ENCODE data around the gene TCF20.

TCF20 gene

GRCh38 chr22:42268852-42269410, 1.5 kb downstream of the TCF20 start:
- no peak for DNase-seq (ENCODE audit: low spot score)
- no peak for TF ChIP-seq CTCF (IDR thresholded peaks at IDR 0.05; ENCODE audit: extremely low read depth, missing control alignments)

- no peak for TF ChIP-seq CTCF (IDR thresholded peaks at IDR 0.05; ENCODE audit: extremely low read depth, missing control alignments)
- DNase-seq (ENCODE audit: low spot score): no peak
Observed at GRCh38 chr22:42265321-42265720, 5.1 kb downstream of the TCF20 start.

DNA sequence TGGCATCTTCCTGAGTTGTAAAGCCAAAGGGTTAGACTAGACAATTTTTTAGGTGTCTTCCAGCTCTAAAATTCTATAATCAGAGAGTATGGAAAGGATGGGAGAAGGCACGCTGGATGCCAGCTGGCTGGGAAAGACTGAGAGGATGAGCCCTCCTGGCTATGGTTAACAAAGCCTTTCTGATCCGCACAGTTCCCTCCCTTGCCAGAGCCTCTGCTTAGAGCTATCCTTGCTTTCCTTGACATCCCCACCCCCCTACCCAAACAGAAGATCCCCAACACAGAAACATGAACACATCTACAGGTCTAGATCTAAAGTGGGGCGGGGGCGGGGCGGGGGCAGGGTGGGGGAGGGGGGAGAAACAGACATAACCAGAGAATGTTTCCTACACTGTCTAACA, 6.5 kb downstream of the TCF20 start:
- no peak for TF ChIP-seq CTCF (IDR thresholded peaks at IDR 0.05; ENCODE audit: extremely low read depth, missing control alignments)
- DNase-seq (ENCODE audit: low spot score): no peak

- no peak for TF ChIP-seq CTCF (IDR thresholded peaks at IDR 0.05; ENCODE audit: extremely low read depth, missing control alignments)
- no peak for DNase-seq (ENCODE audit: low spot score)
Observed at GRCh38 chr22:42262964-42263363, 7.5 kb downstream of the TCF20 start.

DNA sequence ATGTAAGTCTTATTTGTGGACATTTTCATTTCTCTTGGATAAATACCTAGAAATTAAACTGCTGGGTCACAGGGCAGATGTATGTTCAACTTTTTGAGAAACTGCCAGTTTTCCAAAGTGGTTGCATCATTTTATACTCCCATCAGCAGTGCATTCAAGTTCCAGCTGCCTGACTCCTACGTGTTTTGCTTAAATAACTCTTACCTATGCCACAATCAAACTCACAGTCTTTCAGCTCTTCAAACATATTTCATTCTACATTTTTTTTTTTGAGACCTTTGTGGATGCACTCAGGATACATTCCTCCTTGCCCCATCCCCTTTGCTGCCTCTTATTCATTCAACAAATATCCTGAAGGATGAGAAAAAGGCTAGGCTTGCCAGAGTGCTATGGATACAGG, 9.2 kb downstream of the TCF20 start:
- no peak for DNase-seq (ENCODE audit: low spot score)
- no peak for TF ChIP-seq CTCF (IDR thresholded peaks at IDR 0.05; ENCODE audit: extremely low read depth, missing control alignments)

DNA sequence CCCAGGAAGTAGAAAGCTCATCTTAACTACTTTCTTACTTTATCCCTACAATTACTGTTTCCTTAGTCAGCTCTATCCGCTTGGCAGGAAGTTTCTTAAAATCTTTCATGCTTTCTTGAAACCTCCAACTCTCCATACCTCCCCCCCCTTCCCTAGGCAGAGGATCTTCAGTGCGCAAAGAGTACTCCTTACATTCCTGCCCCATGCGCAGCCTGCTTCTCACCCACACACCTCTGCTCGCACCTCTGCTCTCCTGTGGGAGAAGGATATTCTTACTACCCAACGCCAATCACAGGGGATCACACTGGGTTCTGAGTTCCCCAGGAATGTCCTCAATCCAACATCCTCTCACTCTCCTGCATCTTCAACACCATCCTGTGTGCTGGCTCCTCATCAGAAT, 12.3 kb downstream of the TCF20 start:
- no peak for DNase-seq (ENCODE audit: low spot score)
- TF ChIP-seq CTCF (IDR thresholded peaks at IDR 0.05; ENCODE audit: extremely low read depth, missing control alignments): no peak

DNA sequence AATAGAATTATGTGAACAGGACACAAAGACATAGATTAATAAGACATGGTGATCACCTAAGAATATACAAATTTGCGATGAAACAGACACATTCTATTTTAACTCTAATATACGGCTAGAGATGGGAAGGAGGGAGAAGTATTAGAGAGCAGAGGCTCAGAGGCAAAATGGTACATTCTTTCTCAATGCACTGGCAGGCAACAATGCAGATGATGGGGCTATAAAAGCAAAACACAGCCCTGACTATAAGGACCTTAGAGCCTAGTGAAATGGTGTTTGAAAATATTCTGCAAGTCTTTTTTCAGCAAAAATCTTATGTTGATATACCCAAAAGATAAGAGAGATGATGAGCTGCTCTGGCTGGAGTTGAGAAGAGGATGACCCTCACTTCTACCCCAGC, 13.1 kb downstream of the TCF20 start:
- no peak for TF ChIP-seq CTCF (IDR thresholded peaks at IDR 0.05; ENCODE audit: extremely low read depth, missing control alignments)
- no peak for DNase-seq (ENCODE audit: low spot score)

All from GM20000 (cell line).